ENCODE measurements around the gene USF1.

Gene USF1, protein sequence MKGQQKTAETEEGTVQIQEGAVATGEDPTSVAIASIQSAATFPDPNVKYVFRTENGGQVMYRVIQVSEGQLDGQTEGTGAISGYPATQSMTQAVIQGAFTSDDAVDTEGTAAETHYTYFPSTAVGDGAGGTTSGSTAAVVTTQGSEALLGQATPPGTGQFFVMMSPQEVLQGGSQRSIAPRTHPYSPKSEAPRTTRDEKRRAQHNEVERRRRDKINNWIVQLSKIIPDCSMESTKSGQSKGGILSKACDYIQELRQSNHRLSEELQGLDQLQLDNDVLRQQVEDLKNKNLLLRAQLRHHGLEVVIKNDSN

DNA sequence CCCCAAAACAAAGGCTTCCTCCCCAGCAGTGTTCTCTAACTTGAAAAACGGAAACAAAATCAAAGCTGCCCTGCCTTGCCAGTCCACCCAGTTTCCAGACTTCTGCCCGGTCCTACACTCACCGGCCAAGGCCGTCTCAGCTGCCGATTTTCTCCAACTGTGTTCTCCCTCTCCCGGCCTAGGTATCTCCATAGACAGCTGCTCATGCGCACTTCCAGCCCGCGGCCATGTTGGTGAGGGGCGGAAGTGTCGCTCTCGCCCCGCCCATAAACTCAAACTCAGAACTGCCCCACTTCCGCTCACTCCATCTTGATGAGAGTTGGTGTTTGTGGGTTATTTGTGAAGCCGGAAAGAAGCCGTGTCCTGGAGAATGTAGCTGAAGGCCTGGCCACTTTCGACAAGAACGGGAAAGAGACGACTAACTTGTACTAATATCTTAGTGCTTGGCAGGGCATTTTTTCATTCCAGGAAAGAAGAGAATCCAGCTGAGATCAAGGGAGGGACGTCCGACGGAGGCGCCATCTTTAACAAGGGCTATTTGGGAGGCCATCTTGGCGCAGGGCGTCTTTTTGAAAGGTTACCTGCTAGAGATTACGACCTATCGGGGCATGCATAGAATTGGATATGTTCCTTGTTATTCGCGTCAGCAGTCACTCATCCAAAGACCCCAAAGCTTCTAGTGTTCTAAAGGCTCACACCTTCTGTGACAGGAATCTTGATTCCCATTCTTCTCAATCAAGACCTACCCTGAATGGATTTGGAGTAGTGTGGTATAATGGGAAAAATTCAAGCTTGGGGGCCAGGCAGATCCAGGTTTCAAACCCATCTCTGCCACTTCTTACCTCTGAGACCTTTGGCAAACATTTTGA lies at the start of gene USF1:
USF1 (minus strand) TSS at position 242 of the 869 bp plus-strand sequence. CDS start 2,702 bp downstream, outside the sequence.
- DNase-seq (ENCODE audit: insufficient read length, low spot score): peak; percentile 85
- no peak for FAIRE-seq

DNA sequence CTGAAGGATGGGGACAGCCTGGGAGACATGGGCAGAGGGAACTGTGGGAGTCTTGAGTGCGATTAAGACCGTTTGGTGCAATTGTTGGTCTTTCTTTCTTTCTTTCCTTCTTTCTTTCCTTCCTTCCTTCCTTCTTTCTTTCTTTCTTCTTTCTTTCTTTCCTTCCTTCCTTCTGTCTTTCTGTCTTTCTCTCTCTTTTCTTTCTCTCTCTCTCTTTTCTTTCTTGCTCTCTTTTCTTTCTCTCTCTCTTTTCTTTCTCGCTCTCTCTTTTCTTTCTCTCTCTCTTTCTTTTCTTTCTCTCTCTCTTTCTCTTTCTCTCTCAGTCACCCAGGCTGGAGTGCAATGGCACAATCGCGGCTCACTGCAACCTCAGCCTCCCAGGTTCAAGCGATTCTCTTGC lies 49.5 kb upstream of the USF1 start:
- DNase-seq (ENCODE audit: insufficient read length, low spot score) (no peak), FAIRE-seq (no peak)

DNA sequence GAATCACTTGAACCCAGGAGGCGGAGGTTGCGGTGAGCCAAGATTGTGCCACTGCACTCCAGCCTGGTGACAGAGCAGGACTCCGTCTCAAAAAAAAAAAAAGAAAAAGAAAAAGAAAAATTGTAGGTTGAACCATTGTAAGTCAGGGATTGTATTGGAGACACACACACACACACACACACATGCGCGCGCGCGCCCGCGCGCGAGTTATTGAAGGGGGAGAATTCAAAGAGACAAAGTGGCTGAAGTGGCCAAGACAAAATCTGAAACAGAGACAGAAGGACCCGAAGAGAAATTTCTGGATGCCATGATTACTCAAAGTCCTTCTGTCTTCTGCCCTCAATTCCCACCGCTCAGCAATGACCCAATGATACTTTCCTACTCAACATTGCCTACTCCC lies 48.7 kb upstream of the USF1 start:
- FAIRE-seq (no peak), DNase-seq (ENCODE audit: insufficient read length, low spot score) (no peak)

DNA sequence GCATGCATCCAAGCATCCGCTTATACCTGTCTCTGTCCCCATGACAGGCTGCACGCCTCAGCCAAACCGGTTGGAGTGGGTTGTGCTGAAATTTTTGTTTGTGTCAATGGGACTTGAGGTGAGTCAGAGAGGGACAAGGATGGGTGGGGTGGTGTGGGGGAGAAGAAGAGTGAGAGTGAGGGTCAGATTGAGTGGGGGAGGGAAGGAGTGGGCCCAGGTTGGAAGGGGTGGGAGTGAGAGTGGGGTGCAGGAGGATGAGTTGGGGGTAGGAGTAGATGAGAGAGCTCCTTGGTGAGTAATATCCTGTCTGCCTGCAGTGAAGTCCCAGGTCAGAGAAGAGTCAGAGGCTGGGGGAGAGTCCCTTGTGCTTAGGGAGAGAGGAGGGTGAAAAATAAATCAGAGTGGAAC lies 46.8 kb upstream of the USF1 start:
- DNase-seq (ENCODE audit: insufficient read length, low spot score) (peak; percentile 24), FAIRE-seq (no peak)

DNA sequence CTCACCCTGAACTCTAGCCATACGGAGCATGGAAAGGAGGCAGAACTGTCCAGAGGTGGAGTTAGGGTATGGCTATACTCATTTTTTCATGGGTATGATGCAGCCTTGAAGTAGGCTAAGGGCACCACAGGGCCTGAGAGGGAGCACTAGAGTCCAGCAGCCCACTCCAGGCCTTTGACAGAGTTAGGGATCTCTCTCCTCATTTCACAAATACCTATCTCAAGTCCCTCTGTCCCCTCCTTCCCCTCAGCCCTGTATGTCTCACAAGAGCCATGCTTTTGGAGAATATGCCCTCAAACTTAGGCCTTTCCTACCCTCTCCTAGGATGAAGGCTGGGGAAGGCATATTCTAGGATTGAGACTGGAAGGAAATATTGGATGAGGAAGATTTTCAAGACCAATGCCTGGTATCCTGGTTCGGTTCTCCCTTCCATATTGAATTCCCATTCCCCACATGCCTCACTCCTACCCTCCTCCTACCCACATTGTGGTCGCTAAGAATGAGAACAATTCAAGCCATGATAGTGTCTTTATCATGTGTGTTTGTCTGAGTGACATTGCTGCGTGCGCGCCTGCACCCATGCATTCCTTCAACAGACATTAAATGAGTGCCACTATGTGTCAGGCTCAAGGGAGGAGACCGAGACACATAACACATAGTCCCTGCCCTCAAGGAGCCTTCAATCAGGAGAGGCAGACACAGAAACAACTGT lies 46.2 kb upstream of the USF1 start:
- FAIRE-seq: no peak
- no peak for DNase-seq (ENCODE audit: insufficient read length, low spot score)

DNA sequence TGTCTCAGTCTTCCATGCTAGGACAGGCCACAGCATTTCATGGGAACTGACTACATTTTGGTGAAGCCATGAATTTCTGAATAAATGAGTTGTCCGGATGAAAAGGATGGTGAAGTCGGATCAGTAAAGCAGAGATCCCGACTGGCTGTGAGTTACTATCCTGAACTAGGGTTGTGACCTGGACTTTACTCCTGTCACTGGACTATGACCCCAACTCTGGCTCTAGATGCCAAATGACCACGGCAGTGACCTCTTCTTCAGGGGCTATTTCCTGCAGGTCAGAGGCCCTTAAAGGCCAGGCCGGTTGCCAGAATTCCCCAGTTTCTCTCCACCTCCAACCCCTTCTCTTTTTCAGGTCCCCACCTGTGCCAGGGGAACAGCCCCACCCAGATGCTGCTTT lies 45.3 kb upstream of the USF1 start:
- DNase-seq (ENCODE audit: insufficient read length, low spot score) (no peak), FAIRE-seq (no peak)

DNA sequence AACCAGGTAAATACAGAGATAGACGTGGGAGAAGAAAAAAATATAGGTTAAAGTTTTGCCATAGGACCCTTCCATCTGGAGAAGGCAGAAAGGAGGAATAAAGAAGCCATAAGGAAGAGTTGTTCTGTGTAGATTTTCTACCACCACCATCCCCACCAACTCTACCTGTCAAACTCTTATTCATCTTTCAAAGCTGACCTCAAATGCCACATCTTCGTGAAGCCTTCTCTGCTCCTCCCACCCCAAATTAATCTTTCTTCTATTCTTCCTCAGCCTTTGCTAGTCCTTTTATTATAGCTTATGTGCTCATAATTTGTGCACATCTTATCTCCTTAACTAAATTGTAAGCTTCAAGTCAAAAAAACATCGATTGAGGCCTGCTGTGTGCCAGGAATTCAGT lies 44.8 kb upstream of the USF1 start:
- FAIRE-seq (no peak), DNase-seq (ENCODE audit: insufficient read length, low spot score) (no peak)

DNA sequence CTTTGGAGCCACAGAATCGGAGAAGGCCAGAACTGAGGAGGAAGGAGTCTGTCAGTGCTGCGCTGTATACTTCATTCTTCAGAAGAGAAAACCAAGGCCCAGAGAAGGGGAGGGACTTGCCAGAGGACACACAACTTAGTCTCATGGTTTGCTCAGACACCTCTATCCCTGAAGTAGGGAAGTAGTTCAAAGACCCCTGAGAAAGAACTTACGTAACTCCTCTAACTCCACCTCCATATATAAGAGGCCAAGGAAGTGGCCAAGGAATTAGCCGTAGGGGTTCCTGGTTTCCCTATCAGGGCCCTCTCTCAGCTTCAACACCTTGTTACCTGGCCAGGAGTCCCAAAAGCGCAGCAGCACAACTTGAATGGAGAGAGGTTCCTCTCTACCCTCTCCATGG lies 44.2 kb upstream of the USF1 start:
- FAIRE-seq (no peak), DNase-seq (ENCODE audit: insufficient read length, low spot score) (no peak)

DNA sequence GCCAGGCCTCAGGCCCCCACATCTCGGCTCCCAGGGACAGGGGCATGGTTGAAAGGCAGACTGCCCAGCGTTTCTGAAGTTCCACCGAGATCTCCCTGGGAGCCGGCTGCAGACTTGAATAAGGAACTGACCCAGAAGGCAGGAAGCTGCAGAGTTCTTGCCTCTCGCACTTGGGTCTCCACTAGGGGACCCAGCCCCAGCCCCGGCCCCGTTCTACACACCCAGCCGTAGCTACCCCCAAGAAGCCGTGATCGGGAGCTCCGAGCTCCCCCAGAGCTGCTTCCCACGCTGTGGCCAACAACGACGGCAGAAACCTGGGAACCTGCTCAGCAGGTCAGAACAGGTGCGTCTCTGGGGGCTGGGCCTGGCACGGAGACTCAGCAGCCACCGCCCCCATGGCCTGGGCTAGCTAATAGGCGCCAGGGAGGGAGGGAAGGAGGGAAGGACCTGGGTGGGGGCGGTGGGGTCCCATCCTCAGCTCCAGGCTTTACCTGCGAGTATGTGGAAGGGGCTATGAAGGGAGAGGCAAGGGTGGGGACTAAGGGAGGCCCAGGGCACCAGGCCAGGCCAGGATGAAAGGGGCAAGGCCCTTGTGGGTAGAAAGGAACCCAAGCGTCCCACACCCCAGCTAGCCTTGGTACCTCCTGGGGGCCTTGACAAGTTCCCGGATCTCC lies 43.6 kb upstream of the USF1 start, which contains the start of gene NECTIN4:
NECTIN4 (minus strand) TSS at position 308 of the 674 bp plus-strand sequence; CDS start at position 46, 262 bp downstream.
- FAIRE-seq (no peak), DNase-seq (ENCODE audit: insufficient read length, low spot score) (no peak)

DNA sequence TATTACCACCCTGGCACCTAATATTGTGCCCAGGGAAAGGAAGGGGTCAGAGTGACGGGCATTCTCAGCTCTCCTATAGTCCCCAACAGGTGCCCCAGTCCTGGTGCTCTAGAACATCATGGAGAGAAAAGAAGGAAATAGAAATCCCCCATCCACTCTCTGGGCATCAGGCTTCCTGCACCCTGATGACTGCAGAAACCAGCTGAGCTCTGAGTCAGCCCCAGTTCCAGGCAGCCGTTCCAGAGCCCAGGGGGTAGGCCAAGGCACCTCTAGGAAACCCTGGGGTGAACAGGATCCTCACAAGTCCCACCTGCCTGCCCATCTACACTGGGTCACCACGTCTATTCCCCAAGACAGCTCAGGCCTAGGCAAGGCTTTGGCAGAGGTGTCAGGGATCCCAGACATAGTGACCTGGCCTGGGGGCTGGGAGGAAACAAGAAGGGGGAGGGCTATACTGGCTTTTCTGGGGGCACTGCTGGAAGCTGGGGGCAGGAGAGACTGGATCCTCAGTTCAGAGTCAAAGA lies 42.9 kb upstream of the USF1 start:
- FAIRE-seq (no peak), DNase-seq (ENCODE audit: insufficient read length, low spot score) (no peak)

DNA sequence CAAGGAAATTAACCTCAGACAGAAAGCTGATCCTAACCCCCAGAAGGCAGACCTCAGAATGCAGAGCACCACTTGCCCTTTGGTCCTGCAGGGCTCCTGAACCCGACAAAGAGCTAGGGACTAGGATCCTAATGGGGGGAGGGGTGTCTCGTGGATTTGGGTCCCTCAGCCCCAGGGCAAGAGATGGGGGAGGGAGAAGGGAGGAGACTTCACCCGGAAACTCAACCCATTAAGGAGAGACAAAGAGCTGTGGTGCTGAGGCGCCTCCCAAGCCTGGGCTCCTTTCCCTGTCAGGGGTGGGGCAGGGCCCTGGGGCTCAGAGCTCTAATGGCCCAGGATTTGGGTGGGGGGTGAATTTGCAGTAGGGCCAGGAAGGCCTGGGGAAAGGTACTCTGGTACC lies 40.7 kb upstream of the USF1 start:
- no peak for FAIRE-seq
- no peak for DNase-seq (ENCODE audit: insufficient read length, low spot score)

DNA sequence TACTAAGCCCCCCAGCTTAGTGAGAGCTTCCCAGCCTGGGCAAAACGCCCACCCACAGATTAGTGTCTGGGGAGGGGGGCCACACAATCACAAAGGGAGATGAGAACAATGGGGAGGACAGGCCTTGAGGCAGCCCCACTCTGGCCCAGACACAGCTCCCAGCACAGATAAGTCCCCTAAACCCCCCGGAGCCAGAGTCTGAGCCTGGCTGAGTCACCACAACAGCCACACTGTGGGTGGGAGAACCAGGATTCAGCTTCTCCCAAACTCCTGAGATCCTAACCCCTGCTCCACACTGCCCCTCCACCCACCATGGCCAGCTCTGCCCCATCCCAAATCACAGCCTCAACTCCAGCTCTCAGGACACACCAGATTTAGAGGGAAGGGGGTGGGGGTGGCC lies 39.4 kb upstream of the USF1 start:
- FAIRE-seq (no peak), DNase-seq (ENCODE audit: insufficient read length, low spot score) (no peak)

DNA sequence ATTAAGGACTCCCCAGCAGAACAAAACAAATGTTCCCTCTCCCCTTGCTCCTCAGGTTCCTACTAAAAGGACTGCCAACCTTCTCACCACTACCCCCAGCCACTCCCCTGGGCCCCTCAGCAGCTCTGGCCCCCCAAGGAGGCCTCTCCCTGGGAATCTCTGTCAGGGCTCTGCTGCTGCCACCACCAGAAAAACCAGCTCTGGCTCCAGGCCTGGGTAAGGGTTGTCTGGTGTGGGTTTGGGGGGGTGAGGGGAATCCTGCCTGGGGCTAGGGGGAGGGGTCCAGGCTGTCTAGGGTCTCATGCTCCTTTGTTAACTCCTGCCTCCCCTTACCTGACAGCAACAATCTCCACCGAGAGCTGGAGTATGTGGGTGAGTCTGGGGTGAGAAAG lies 38.8 kb upstream of the USF1 start:
- FAIRE-seq (no peak), DNase-seq (ENCODE audit: insufficient read length, low spot score) (no peak)

DNA sequence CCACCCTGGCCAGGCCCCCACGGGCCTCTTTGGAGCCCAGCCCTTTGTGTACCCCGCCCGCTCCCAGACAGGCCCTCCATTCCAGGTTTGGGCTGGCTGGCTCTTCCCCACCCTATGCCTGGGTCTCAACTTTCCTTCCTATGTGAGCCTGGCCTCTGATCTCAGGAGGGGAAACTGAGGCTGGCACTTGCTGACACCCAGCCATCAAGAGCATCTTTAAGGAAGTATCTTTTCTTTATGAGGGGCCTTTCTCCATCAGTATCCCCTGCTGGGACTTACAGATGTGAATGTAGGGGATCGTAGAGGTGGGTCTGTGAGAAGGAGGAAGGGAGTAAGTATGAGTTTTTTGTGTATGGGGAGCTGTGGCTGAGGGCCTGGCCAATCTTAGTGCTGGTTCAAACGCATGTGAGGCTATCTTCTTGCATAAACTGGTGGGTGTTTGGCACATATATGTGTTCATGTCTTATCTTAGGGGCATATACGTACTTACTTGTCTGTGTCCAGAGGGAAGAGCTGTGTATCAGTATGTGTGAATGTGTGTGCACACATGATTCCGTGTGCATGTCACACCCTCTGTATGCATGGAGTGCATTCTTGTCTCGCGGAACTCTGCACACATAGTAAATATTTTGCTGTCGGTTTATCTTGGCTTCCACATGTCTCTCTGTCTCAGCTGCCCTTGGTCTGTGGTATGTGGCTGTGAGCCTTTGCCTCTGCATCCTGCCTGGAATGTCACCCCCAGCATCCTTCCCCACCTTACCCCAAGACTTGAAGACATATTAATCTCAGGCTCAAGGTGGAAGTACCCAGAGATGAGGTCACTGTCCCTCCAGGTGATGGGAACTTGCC lies 38.2 kb upstream of the USF1 start:
- FAIRE-seq: peak; percentile 67

DNA sequence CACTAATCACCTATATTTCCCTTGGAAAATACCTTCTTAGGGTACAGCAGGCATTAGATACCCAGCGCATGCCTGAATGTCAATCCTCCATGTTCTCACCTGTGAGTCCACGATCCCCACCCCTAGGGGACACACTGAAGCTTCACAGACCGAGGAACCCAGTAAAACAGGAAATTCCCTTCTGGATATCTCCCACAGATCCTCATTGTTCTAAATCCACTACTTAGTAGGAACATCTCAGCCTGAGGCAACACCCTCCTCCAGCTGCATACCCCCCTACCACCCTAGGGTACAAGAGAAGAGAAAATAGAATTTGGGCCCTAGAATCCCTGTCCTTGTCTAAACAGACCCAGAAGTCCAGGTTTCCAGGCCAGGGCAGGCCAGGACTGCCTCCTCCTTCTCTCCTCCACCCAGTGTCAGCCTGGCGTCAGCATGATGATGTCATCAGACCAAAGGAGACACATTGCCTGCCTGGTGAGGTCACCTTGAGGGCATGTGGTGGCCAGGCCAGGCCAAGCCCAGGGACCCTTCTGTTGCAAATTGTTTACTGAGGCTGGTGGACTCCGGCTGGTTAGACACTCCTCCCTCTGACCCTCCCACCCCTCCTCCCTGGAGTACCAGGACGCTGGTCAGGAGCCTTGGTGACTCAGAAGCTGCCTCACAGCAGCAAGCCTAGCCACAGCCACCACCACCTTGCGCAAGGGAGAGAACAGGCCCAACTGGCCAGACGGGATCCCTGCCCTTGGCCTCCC lies 37.4 kb upstream of the USF1 start:
- FAIRE-seq (peak; percentile 91), DNase-seq (ENCODE audit: insufficient read length, low spot score) (peak; percentile 81)

More for the DNA sequence above, 38.2 kb upstream of the USF1 start:
- no peak for DNase-seq (ENCODE audit: insufficient read length, low spot score)

DNA sequence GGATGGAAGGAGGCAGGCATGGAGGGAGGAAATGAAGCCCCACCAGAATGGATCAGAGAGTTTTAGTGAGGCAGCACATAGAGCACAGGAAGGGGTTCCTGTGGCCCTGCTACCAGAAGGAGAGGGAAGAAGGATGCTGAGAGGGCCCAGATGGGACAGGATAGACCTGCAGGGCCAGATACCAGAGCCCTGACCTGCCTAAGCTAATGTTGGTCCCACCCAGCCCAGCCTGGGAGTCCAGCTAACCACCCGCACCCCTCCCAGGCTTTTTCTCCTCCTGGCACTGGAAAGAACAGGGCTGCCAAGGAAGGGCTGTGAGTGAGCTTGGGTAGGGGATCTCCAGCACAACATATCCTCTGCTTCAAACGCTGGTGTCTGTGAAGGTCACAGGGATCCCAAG lies 36.7 kb upstream of the USF1 start:
- DNase-seq (ENCODE audit: insufficient read length, low spot score): no peak
- no peak for FAIRE-seq

DNA sequence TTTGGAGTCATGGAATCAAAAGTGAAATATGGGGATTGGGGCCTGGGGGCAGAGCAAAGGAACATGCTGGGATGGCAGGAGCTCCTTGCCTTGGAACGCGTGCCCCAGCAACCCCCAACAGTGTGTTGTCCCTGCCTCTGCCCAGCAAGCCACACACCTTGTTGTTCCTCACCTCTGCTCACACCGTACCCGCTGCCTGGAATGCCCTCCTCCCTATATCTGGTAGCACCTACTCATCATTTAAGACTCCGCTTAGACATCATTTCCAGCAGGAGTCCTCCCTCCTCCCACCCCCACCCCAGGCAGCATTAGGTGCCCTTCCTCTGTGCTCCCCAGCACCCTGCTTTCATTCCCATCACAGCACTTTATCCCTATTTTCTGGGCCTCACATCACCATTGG lies 35.7 kb upstream of the USF1 start:
- DNase-seq (ENCODE audit: insufficient read length, low spot score) (no peak), FAIRE-seq (no peak)

DNA sequence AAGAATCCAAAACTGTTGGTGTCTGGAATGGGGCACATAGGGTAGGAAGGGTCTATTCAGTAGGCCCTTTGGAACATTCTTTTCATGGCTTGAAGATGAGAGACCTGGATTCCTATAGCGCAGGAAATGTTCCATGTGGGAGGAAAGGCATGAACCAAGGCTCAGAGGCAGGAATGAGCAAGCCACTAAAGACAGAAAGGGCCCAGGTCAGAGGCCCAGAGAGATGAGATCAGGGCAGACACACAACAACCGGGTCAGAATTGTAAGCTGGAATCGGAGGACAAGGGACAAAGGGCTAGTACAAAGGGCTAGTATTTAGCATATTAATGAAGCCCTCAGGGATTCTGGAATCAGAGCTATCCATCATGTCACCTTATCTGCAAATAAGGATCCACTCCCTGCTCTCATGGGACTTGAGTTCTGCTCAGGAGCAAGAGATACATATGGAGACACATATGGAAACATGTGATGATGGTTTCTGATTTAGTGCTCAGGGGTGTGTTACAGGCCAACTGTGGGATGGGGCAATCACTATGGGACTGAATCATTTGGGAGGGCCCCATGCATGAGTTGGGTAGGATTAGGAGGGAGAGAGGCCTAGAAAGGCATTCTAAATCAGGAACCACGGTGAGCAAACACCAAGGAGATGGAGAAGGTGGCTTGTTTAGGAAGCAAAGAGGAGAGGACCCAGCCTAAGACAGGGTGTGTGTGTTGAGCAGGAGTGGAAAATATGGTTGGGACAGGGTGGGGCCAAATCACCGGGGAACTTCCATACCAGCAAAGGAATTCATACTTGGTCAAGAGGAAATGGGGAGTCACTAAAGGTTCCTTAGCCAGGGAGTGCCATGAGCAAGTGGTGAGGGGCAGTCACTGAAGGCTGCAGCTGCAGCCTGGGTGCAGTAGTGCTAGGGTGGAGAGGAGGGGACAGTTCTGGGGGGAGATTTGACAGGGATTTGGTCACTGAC lies 34.9 kb upstream of the USF1 start:
- FAIRE-seq (no peak), DNase-seq (ENCODE audit: insufficient read length, low spot score) (no peak)
